Right lobe of liver (tissue), 6 donors: Measurements from ENCODE around the gene EWSR1. TPM values are rescaled to one million over a fixed set of nuclear protein-coding genes. Genes with fewer than 3 reads are reported as not detected.
A peak's percentile ranks its signal among the peaks of the same experiment; 100 is the strongest.

ENCODE experiments used
- ATAC-seq, 4 donors: fragments of 200-7000 bp; cut with Tn5 transposase; one replicate each; pipeline ENCODE4 v1.9.1; 2020; ENCODE audit warnings: mild to moderate bottlenecking in 4 of 4, moderate library complexity in 4 of 4
- DNase-seq, 3 donors: peaks; one replicate each; pipeline ENCODE4 v3.0.0-alpha.2; 2020
- H3K27ac ChIP-seq, 3 donors: fragments of 200-600 bp; one replicate each; pipeline ENCODE4 v1.8.0; 2022
- H3K27me3 ChIP-seq, 2 donors: fragments of 200-600 bp; one replicate each; pipeline ENCODE4 v1.8.0; 2022
- H3K36me3 ChIP-seq, 4 donors: fragments of 200-600 bp; sonication (generic) in 1 of 4; one replicate each; pipeline versions ENCODE4 v1.5.1 to v1.8.0; 2017 to 2022; ENCODE audit warnings: control low read depth in 1 of 4
- H3K4me1 ChIP-seq, 4 donors: fragments of 200-600 bp; sonication (generic) in 1 of 4; one replicate each; pipeline versions ENCODE4 v1.5.1 to v1.8.0; 2017 to 2022; ENCODE audit warnings: control low read depth in 1 of 4
- H3K4me3 ChIP-seq, 3 donors: fragments of 200-600 bp; one replicate each; pipeline ENCODE4 v1.8.0; 2022
- H3K9me3 ChIP-seq, 4 donors: fragments of 200-600 bp; sonication (generic) in 1 of 4; one replicate each; pipeline versions ENCODE4 v1.5.1 to v1.8.0; 2017 to 2022; ENCODE audit warnings: control low read depth in 1 of 4
- POLR2A ChIP-seq: fragments of 450-650 bp; IDR thresholded peaks from one replicate; pipeline ENCODE4 v1.6.1; 2017; ENCODE audit warnings: antibody characterized with exemption, mild to moderate bottlenecking
- WGBS: methylation state at CpG from one replicate; pipeline ENCODE4 v1.1.6; 2018; ENCODE audit warnings: low coverage, low lambda C conversion rate; ENCODE audit not compliant: insufficient coverage; ENCODE audit errors: missing lambda C conversion rate; 5-methylcytosine and 5-hydroxymethylcytosine counted together
- intact Hi-C, 2 donors: fragments of 100-400 bp; cut with DNase I; formaldehyde crosslinking; loops; one replicate each; pipeline versions ENCODE4 v1.11.2 to v1.14.1; 2022
- total RNA-seq, 6 experiments: library from RNA; depleted of rRNA in 2 of 6; stranded (reverse); fragments of >200 nt in 2 of 6; fragmentation: NEBNext Ultra II Directional in 3 of 6; extraction: Animal tissue kit (Norgen Biotek cat#: 25700) in 3 of 6; gene quantifications; one replicate each; pipeline versions ENCODE4 v1.1.0 to v1.2.4, GENCODE V29; 2016 to 2023
- TF ChIP-seq, protein P1 (sequence below), 4 donors: fragments of 200-600 bp in 3 of 4; fragments of 450-650 bp in 1 of 4; IDR thresholded peaks; one replicate each; pipeline versions ENCODE4 v1.5.1 to v1.8.0; 2016 to 2022; ENCODE audit warnings: antibody characterized with exemption in 4 of 4, mild to moderate bottlenecking in 2 of 4
- donor health status: DM: no; HTN: yes; CAD: no.
- donor health status: DM: no; HTN: no; CAD: no.
- donor health status: DM: no; HTN: no; CAD: no.
- donor health status: DM: no; HTN: yes; CAD: no.
- donor health status: DM: no; HTN: yes; CAD: no.

EWSR1 gene
- total RNA-seq, 6 experiments from 2014 or later: 75.0 to 112 (median 98.2) TPM

DNA sequence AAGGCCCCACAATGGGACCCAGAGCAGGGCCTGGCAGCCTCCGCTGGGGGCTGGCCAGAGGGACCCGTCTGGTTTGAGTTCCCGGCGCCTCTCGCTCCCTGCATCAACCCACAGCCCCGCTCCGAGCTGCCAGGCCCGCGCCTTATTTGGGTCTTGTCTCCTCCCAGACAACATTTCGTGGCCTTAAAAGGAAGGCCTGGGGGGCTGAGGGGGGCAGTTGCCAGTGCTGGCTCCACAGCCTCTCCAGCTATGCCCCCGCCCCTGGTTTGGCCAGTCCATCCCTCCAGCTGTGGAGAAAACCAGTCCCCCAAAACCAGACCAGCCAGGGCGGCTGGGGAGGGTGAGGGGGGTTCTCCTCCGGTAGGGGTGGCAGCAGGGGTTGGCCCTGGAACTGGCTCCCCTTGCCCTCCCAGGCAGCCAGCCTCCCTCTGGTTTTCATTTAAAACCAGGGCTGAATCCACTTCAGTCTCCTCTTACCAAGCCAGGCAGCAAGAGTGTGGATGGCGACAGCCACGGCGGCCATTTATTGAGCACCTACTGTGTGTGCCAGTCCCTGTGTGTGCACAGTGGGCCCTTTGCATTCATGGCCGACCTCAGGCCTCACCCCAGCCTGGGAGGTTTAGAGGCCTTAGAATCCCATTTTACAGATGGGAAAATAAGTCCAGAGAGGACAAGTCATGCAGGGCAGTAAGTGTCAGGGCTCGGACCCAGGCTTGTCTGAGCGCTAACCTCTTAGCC is 43.8 kb upstream of the EWSR1 start:
- Histone ChIP-seq H3K36me3 (no peaks in the 10 kb centered on the region), H3K27me3 (no peaks in the 10 kb centered on the region), H3K9me3 (no peaks in the 10 kb centered on the region), H3K27ac (no peak overlapping the region), H3K4me3 (no peak overlapping the region), H3K4me1 (peaks cover 0 to 9% (median 4%) of the 10 kb centered on the region in 4 donors)
- DNase-seq (no peak), ATAC-seq (no peak)
- WGBS: 87% methylated on average over 4 of the region's 19 CpGs
- TF ChIP-seq, protein P1, sequence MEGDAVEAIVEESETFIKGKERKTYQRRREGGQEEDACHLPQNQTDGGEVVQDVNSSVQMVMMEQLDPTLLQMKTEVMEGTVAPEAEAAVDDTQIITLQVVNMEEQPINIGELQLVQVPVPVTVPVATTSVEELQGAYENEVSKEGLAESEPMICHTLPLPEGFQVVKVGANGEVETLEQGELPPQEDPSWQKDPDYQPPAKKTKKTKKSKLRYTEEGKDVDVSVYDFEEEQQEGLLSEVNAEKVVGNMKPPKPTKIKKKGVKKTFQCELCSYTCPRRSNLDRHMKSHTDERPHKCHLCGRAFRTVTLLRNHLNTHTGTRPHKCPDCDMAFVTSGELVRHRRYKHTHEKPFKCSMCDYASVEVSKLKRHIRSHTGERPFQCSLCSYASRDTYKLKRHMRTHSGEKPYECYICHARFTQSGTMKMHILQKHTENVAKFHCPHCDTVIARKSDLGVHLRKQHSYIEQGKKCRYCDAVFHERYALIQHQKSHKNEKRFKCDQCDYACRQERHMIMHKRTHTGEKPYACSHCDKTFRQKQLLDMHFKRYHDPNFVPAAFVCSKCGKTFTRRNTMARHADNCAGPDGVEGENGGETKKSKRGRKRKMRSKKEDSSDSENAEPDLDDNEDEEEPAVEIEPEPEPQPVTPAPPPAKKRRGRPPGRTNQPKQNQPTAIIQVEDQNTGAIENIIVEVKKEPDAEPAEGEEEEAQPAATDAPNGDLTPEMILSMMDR (IDR thresholded peaks at IDR 0.05): no peak
- TF ChIP-seq POLR2A: no peak
- intact Hi-C loops: no loop called here

- no peaks in the 10 kb centered on the region for H3K27me3 ChIP-seq
- H3K4me3 ChIP-seq: no peak overlapping the region
- DNase-seq: no peak
- H3K36me3 ChIP-seq: no peaks in the 10 kb centered on the region
- no peak for ATAC-seq
- TF ChIP-seq, protein P1 (IDR thresholded peaks at IDR 0.05): no peak
- no peak for TF ChIP-seq POLR2A
- 80% methylated on average over 1 of the region's 7 CpGs for WGBS
- H3K9me3 ChIP-seq: no peaks in the 10 kb centered on the region
- H3K27ac ChIP-seq: no peak overlapping the region
- H3K4me1 ChIP-seq: peaks cover 0 to 9% (median 4%) of the 10 kb centered on the region in 4 donors
- intact Hi-C loops: no loop called here
Measured at GRCh38 chr22:29224859-29225410, 43.1 kb upstream of the EWSR1 start.

DNA sequence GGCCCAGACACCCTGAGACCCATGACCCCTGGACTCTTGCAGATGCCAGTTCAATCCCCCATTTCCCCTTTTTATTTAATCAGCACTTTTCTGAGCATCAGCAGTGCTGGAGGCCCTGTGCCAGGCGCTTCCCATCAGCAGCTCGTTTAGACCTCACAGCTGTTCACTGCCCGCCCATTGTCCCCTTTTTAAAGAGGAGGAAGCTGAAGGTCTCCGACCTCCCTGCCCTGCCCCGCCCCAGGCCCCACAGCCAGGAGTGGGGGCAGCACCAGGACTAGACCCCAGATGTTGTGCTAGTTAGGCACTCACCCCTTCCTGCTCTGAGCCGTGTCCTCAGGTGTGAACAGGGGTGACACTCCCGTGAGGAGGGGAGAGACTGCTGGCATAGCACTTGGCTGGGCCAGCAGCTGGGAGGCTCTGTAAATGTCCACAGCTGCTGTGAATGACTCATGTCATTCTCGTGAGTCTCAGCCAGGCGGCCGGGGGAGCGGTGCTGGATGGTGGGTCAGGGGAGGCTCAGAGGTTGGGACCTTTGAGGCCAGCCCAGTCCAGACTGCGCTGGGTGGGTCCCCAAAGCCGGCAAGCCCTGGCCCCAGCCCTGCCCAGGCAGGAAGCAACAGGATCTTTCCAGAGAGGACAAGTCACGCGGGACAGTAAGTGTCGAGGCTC is 42.5 kb upstream of the EWSR1 start:
- peak in 1 of 3 donors; percentile 19 for DNase-seq

DNA sequence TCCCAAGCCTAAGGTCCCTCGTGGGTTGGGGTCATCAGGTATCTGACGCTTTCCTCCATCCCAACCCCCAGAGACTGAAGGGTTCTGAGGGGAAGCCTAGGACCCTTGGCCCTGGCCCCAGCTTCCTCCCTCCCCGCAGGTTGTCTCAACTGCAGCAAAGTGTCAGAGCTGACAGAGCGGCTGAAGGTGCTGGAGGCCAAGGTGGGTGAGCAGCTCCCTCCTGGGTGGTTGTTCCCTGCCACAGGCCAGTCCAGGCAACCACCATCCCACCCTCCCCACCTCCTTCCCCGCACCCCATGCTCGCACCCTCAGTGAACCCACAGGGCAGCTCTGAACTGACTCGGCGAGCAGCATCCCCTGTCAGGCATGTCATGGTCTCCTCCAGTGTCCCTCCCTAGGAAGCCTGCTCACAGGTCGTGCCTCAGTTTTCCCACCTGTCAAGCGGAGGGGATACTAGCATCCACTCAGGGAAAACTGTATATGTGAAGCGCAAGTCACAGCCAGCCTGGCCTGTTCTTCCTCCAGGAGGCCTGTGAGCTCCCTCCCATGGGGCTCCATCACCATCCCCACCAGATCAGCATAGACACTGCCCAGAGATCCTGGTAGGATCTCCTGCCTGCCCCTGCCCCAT is 41.6 kb upstream of the EWSR1 start:
- Histone ChIP-seq H3K27me3 (no peaks in the 10 kb centered on the region), H3K9me3 (no peaks in the 10 kb centered on the region), H3K36me3 (no peaks in the 10 kb centered on the region), H3K4me3 (no peak overlapping the region), H3K27ac (no peak overlapping the region), H3K4me1 (no peaks in the 10 kb centered on the region)
- no peak for TF ChIP-seq POLR2A
- TF ChIP-seq, protein P1 (IDR thresholded peaks at IDR 0.05): no peak
- no CpG with 5 or more reads among the region's 11 CpGs for WGBS
- DNase-seq: no peak
- intact Hi-C loops: no loop called here
- no peak for ATAC-seq

More for the DNA sequence above, 42.5 kb upstream of the EWSR1 start:
- WGBS: no CpG with 5 or more reads among the region's 16 CpGs
- intact Hi-C loops: no loop called here
- H3K36me3 ChIP-seq: no peaks in the 10 kb centered on the region
- no peaks in the 10 kb centered on the region for H3K9me3 ChIP-seq
- H3K27ac ChIP-seq: no peak overlapping the region
- no peaks in the 10 kb centered on the region for H3K27me3 ChIP-seq
- H3K4me1 ChIP-seq: peaks cover 0 to 3% (median under 1%) of the 10 kb centered on the region in 4 donors
- TF ChIP-seq POLR2A: no peak
- TF ChIP-seq, protein P1 (IDR thresholded peaks at IDR 0.05): no peak
- ATAC-seq: peak; percentile 44 to 54 (median 54)
- no peak overlapping the region for H3K4me3 ChIP-seq
